Liver (tissue), 9 donors: Measurements from ENCODE around the gene GALNTL6. TPM values are rescaled to one million over a fixed set of nuclear protein-coding genes. Genes with fewer than 3 reads are reported as not detected.

Experiments
- DNase-seq: peaks from one replicate; pipeline ENCODE4 v3.0.0-alpha.2; 2017; ENCODE audit warnings: low spot score
- H3K27ac ChIP-seq, 2 donors: one replicate each; pipeline ENCODE4 v1.7.0; 2013; ENCODE audit warnings: inconsistent platforms in 2 of 2, low read length in 2 of 2, control low read depth in 1 of 2, low read depth in 1 of 2, mild to moderate bottlenecking in 1 of 2
- H3K27me3 ChIP-seq, 4 donors: one replicate each; pipeline versions ENCODE4 v1.6.1 to v1.7.0; 2013; ENCODE audit warnings: low read length in 3 of 4, inconsistent platforms in 1 of 4, mild to moderate bottlenecking in 1 of 4, moderate library complexity in 1 of 4; ENCODE audit not compliant: control insufficient read depth in 4 of 4, insufficient read depth in 4 of 4
- H3K36me3 ChIP-seq, 4 donors: one replicate each; pipeline versions ENCODE4 v1.6.1 to v1.7.0; 2013; ENCODE audit warnings: low read length in 3 of 4, mild to moderate bottlenecking in 3 of 4, low read depth in 1 of 4, moderate library complexity in 1 of 4; ENCODE audit not compliant: control insufficient read depth in 4 of 4, insufficient read depth in 3 of 4
- H3K4me1 ChIP-seq, 4 donors: one replicate each; pipeline versions ENCODE4 v1.6.1 to v1.7.0; 2013; ENCODE audit warnings: low read length in 3 of 4, mild to moderate bottlenecking in 3 of 4, moderate library complexity in 1 of 4; ENCODE audit not compliant: control insufficient read depth in 4 of 4, insufficient read depth in 4 of 4
- H3K4me3 ChIP-seq, 3 donors: one replicate each; pipeline versions ENCODE4 v1.6.1 to v1.7.0; 2013; ENCODE audit warnings: low read length in 3 of 3, control low read depth in 1 of 3, low read depth in 1 of 3, mild to moderate bottlenecking in 1 of 3
- H3K9ac ChIP-seq, 2 donors: one replicate each; pipeline ENCODE4 v1.7.0; 2013; ENCODE audit warnings: low read length in 2 of 2, mild to moderate bottlenecking in 2 of 2, moderate library complexity in 2 of 2, control low read depth in 1 of 2, low read depth in 1 of 2
- H3K9me3 ChIP-seq, 4 donors: one replicate each; pipeline versions ENCODE4 v1.6.1 to v1.7.0; 2013; ENCODE audit warnings: low read length in 3 of 4; ENCODE audit not compliant: control insufficient read depth in 4 of 4
- ATF3 ChIP-seq: IDR thresholded peaks from 2 replicates; pipeline ENCODE4 v1.6.1; 2016; ENCODE audit warnings: antibody characterized with exemption
- CTCF ChIP-seq: fragments of 150-350 bp; IDR thresholded peaks from 2 replicates; pipeline ENCODE4 v1.5.1; 2017; ENCODE audit warnings: improper control_type of control experiment, low read depth, low read length; ENCODE audit not compliant: missing input control
- EGR1 ChIP-seq, 2 donors: IDR thresholded peaks; 2 replicates each; pipeline ENCODE4 v1.6.1; 2016 to 2018; ENCODE audit warnings: antibody characterized with exemption in 2 of 2, low read depth in 2 of 2
- FOXA1 ChIP-seq: IDR thresholded peaks from 2 replicates; pipeline ENCODE4 v1.6.1; 2016; ENCODE audit warnings: antibody characterized with exemption
- GABPA ChIP-seq, 2 donors: IDR thresholded peaks in 1 of 2; conservative IDR thresholded peaks in 1 of 2; 2 replicates each; pipeline ENCODE4 v1.6.1; 2016; ENCODE audit warnings: antibody characterized with exemption in 2 of 2, mild to moderate bottlenecking in 1 of 2, moderate library complexity in 1 of 2
- HNF4A ChIP-seq, 2 donors: conservative IDR thresholded peaks; 2 replicates each; pipeline ENCODE4 v1.6.1; 2016; ENCODE audit warnings: antibody characterized with exemption in 2 of 2, mild to moderate bottlenecking in 2 of 2
- HNF4G ChIP-seq: IDR thresholded peaks from 2 replicates; pipeline ENCODE4 v1.6.1; 2016; ENCODE audit warnings: antibody characterized with exemption
- JUND ChIP-seq, 2 donors: IDR thresholded peaks; 2 replicates each; pipeline ENCODE4 v1.6.1; 2016; ENCODE audit warnings: antibody characterized with exemption in 2 of 2
- MAX ChIP-seq: IDR thresholded peaks from 2 replicates; pipeline ENCODE4 v1.6.1; 2016; ENCODE audit warnings: antibody characterized with exemption
- RAD21 ChIP-seq, 2 donors: IDR thresholded peaks; 2 replicates each; pipeline ENCODE4 v1.6.1; 2016; ENCODE audit warnings: antibody characterized with exemption in 2 of 2, mild to moderate bottlenecking in 2 of 2
- SP1 ChIP-seq: IDR thresholded peaks from 2 replicates; pipeline ENCODE4 v1.6.1; 2018; ENCODE audit warnings: antibody characterized with exemption, mild to moderate bottlenecking
- YY1 ChIP-seq: IDR thresholded peaks from 2 replicates; pipeline ENCODE4 v1.6.1; 2016; ENCODE audit warnings: antibody characterized with exemption, mild to moderate bottlenecking
- WGBS: extraction: QIAGEN DNeasy Blood & Tissue Kit; methylation state at CpG from one replicate; pipeline ENCODE4 v1.1.7; 2013; 5-methylcytosine and 5-hydroxymethylcytosine counted together
- polyA plus RNA-seq, 2 donors: library from polyadenylated mRNA; stranded (reverse) in 1 of 2; unstranded in 1 of 2; fragments of 200-250 nt in 1 of 2; fragments of >200 nt in 1 of 2; fragmentation: Nextera tagmentation in 1 of 2; extraction: Ambion mirVana in 1 of 2; gene quantifications; one replicate each; pipeline versions ENCODE4 v1.2.1 to v1.2.3, GENCODE V29; 2013 to 2015
- total RNA-seq, 2 donors: library from RNA; depleted of rRNA; stranded (reverse); fragments of >200 nt; gene quantifications; one replicate each; pipeline ENCODE4 v1.2.3, GENCODE V29; 2014
- TF ChIP-seq, protein P1 (sequence below): IDR thresholded peaks from 2 replicates; pipeline ENCODE4 v1.6.1; 2016; ENCODE audit warnings: antibody characterized with exemption, mild to moderate bottlenecking
- donor health status: healthy.
- donor health status: healthy.
- donor health status: healthy.
- donor health status: healthy.
- donor health status: healthy.

The GALNTL6 gene
- total and polyA plus RNA-seq, 4 donors, result 0.06 to 0.08 TPM; not detected in 2

DNA sequence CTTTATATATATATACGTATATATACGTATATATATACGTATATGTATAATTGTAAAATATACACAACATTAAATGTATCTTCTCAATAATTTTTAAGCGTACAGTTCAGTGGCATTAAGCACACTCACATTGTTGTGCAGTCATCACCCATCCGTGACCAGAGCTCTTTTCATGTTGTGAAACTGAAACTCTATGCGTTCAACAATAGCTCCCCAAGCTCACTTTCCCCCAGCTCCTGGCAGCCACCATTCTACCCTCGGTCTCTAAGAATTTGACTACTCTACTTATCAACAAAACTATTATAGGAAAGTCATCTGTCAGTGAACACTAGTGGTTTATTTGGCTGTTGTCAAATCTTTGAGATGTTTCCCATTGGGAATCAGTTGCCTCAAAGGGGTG lies 733.6 kb downstream of the GALNTL6 start (continued):
- no peak for TF ChIP-seq FOXA1
- no peak for TF ChIP-seq HNF4A (conservative IDR thresholded peaks at IDR 0.05)
- no peak for TF ChIP-seq JUND (IDR thresholded peaks at IDR 0.05)
- TF ChIP-seq EGR1 (IDR thresholded peaks at IDR 0.05; ENCODE audit: low read depth in 2 of 2), result no peak

DNA sequence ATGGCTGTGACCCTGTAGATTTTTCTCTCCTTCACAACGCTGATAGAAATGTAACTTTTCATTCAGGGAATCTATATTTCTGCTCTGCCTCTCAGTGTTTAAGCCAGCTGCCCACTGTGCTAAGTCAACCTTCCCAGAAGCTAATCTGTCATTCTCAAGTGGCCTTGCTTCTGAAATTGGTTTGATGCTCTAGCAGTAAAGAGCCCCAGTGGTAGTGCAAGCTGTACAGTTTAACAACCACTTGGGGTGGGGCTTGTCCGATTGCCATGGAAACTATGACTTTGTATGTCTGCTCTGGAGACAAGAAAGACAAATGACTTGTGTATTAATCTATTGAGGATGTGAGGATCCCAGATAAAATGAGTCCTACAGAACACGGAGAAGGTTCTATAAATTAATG lies 734.5 kb downstream of the GALNTL6 start:
- Histone ChIP-seq H3K27ac (no peak overlapping the region), H3K4me1 (no peaks in the 10 kb centered on the region), H3K4me3 (no peak overlapping the region), H3K36me3 (no peaks in the 10 kb centered on the region), H3K9ac (no peak overlapping the region), H3K9me3 (no peaks in the 10 kb centered on the region), H3K27me3 (no peaks in the 10 kb centered on the region)
- WGBS, result 77% methylated on average over 3 of the region's 3 CpGs
- no peak for TF ChIP-seq SP1
- no peak for TF ChIP-seq GABPA (IDR thresholded peaks at IDR 0.05 in 1 of 2, conservative IDR thresholded peaks at IDR 0.05 in 1 of 2)
- TF ChIP-seq CTCF, result no peak
- no peak for TF ChIP-seq YY1
- no peak for TF ChIP-seq JUND (IDR thresholded peaks at IDR 0.05)
- no peak for DNase-seq

DNA sequence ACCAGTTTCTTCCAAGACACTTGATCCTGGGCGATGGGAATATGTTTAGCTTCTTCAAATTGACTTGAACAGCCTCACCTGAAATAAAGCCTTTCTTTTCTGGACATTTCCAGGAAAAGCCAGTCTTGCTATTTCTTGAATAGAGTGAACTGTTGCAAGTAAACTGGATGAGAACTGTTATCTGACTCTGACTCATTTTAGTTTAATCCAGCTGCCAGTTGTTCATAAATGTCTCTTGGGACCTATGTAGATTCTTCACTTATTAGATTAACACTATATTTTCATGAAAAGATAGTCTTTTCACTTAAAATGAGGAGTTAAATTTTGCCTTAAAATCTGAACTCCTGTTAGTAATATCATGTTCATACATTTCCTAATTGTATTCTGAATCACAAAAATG lies 740.0 kb downstream of the GALNTL6 start:
- TF ChIP-seq JUND (IDR thresholded peaks at IDR 0.05) (no peak), HNF4A (conservative IDR thresholded peaks at IDR 0.05) (no peak), GABPA (IDR thresholded peaks at IDR 0.05 in 1 of 2, conservative IDR thresholded peaks at IDR 0.05 in 1 of 2) (no peak), FOXA1 (no peak), MAX (no peak), CTCF (no peak), HNF4G (no peak), ATF3 (no peak), RAD21 (IDR thresholded peaks at IDR 0.05) (no peak)
- TF ChIP-seq, protein P1, sequence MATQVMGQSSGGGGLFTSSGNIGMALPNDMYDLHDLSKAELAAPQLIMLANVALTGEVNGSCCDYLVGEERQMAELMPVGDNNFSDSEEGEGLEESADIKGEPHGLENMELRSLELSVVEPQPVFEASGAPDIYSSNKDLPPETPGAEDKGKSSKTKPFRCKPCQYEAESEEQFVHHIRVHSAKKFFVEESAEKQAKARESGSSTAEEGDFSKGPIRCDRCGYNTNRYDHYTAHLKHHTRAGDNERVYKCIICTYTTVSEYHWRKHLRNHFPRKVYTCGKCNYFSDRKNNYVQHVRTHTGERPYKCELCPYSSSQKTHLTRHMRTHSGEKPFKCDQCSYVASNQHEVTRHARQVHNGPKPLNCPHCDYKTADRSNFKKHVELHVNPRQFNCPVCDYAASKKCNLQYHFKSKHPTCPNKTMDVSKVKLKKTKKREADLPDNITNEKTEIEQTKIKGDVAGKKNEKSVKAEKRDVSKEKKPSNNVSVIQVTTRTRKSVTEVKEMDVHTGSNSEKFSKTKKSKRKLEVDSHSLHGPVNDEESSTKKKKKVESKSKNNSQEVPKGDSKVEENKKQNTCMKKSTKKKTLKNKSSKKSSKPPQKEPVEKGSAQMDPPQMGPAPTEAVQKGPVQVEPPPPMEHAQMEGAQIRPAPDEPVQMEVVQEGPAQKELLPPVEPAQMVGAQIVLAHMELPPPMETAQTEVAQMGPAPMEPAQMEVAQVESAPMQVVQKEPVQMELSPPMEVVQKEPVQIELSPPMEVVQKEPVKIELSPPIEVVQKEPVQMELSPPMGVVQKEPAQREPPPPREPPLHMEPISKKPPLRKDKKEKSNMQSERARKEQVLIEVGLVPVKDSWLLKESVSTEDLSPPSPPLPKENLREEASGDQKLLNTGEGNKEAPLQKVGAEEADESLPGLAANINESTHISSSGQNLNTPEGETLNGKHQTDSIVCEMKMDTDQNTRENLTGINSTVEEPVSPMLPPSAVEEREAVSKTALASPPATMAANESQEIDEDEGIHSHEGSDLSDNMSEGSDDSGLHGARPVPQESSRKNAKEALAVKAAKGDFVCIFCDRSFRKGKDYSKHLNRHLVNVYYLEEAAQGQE, result no peak
- H3K27ac ChIP-seq, result no peak overlapping the region
- WGBS, result 93% methylated on average over 1 of the region's 1 CpG
- no peak overlapping the region for H3K4me3 ChIP-seq
- no peaks in the 10 kb centered on the region for H3K9me3 ChIP-seq
- no peak for DNase-seq
- H3K9ac ChIP-seq, result no peak overlapping the region
- no peaks in the 10 kb centered on the region for H3K36me3 ChIP-seq
- no peaks in the 10 kb centered on the region for H3K4me1 ChIP-seq
- no peaks in the 10 kb centered on the region for H3K27me3 ChIP-seq
